ENCODE results near the gene PRKX.

PRKX gene

GRCh38 chrX:3603026-3603661, 110.3 kb downstream of the PRKX start:
- Histone ChIP-seq H3K4me3 (ENCODE audit: low read depth, low read length, poor library complexity, severe bottlenecking) (no peak overlapping the region), H3K4me1 (ENCODE audit: insufficient read depth, low read length, severe bottlenecking) (no peaks in the 10 kb centered on the region), H3K27ac (ENCODE audit: low read depth, low read length, poor library complexity, severe bottlenecking) (no peak overlapping the region), H3F3A (ENCODE audit: insufficient read depth, low read length) (no peaks in the 10 kb centered on the region), H3K9me3 (ENCODE audit: low read length) (no peaks in the 10 kb centered on the region), H4K20me1 (ENCODE audit: insufficient read depth, low read length) (no peaks in the 10 kb centered on the region), H3K9me2 (ENCODE audit: low read depth, low read length) (no peaks in the 10 kb centered on the region), H3K27me3 (ENCODE audit: insufficient read depth, low read length) (no peaks in the 10 kb centered on the region), H3K36me3 (ENCODE audit: insufficient read depth, low read length) (no peaks in the 10 kb centered on the region), H2AFZ (ENCODE audit: low read length) (no peak overlapping the region), H3K9ac (ENCODE audit: low read length) (no peak overlapping the region), H3K79me2 (ENCODE audit: insufficient read depth, low read length) (no peaks in the 10 kb centered on the region), H3K4me2 (ENCODE audit: low read length) (no peak overlapping the region)
- TF ChIP-seq EZH2 (IDR thresholded peaks at IDR 0.05; ENCODE audit: borderline replicate concordance, low read length) = no peak
- TF ChIP-seq, protein P1, sequence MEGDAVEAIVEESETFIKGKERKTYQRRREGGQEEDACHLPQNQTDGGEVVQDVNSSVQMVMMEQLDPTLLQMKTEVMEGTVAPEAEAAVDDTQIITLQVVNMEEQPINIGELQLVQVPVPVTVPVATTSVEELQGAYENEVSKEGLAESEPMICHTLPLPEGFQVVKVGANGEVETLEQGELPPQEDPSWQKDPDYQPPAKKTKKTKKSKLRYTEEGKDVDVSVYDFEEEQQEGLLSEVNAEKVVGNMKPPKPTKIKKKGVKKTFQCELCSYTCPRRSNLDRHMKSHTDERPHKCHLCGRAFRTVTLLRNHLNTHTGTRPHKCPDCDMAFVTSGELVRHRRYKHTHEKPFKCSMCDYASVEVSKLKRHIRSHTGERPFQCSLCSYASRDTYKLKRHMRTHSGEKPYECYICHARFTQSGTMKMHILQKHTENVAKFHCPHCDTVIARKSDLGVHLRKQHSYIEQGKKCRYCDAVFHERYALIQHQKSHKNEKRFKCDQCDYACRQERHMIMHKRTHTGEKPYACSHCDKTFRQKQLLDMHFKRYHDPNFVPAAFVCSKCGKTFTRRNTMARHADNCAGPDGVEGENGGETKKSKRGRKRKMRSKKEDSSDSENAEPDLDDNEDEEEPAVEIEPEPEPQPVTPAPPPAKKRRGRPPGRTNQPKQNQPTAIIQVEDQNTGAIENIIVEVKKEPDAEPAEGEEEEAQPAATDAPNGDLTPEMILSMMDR (IDR thresholded peaks at IDR 0.05; ENCODE audit: low read length) = no peak

GRCh38 chrX:3599802-3600430, 113.5 kb downstream of the PRKX start:
- TF ChIP-seq EZH2 (IDR thresholded peaks at IDR 0.05; ENCODE audit: borderline replicate concordance, low read length) = no peak
- TF ChIP-seq, protein P1 (IDR thresholded peaks at IDR 0.05; ENCODE audit: low read length) = no peak
- H3K9me3 ChIP-seq (ENCODE audit: low read length) = no peaks in the 10 kb centered on the region
- no peak overlapping the region for H3K4me3 ChIP-seq (ENCODE audit: low read depth, low read length, poor library complexity, severe bottlenecking)
- no peaks in the 10 kb centered on the region for H3K4me1 ChIP-seq (ENCODE audit: insufficient read depth, low read length, severe bottlenecking)
- no peaks in the 10 kb centered on the region for H3K79me2 ChIP-seq (ENCODE audit: insufficient read depth, low read length)
- H4K20me1 ChIP-seq (ENCODE audit: insufficient read depth, low read length) = no peaks in the 10 kb centered on the region
- no peaks in the 10 kb centered on the region for H3K9me2 ChIP-seq (ENCODE audit: low read depth, low read length)
- H3K36me3 ChIP-seq (ENCODE audit: insufficient read depth, low read length) = no peaks in the 10 kb centered on the region
- no peaks in the 10 kb centered on the region for H3F3A ChIP-seq (ENCODE audit: insufficient read depth, low read length)
- H3K9ac ChIP-seq (ENCODE audit: low read length) = no peak overlapping the region
- H3K27me3 ChIP-seq (ENCODE audit: insufficient read depth, low read length) = no peaks in the 10 kb centered on the region
- no peak overlapping the region for H3K4me2 ChIP-seq (ENCODE audit: low read length)
- H3K27ac ChIP-seq (ENCODE audit: low read depth, low read length, poor library complexity, severe bottlenecking) = no peak overlapping the region
- no peak overlapping the region for H2AFZ ChIP-seq (ENCODE audit: low read length)

DNA sequence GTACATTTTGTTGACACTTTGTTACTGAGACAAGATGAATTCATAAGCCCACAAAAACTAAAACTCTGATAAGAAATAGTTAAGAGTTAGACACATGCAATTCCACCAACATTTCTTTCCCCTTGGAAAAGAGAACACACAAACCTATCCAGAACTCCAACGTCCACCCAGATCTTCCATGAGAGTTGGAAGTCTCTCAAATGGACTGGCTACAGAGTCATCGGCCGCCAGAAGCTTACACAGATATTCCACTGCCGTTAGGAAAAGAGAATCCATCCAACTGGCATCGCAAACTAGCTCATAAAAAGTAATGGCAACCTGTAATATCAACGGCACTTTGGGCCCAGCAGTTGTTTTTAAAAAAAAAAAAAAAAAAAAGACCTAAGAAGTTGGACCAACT, 114.7 kb downstream of the PRKX start:
- Histone ChIP-seq H3K27ac (ENCODE audit: low read depth, low read length, poor library complexity, severe bottlenecking) (no peak overlapping the region), H3K9ac (ENCODE audit: low read length) (no peak overlapping the region), H3K9me3 (ENCODE audit: low read length) (no peaks in the 10 kb centered on the region), H3K9me2 (ENCODE audit: low read depth, low read length) (no peaks in the 10 kb centered on the region), H3K4me1 (ENCODE audit: insufficient read depth, low read length, severe bottlenecking) (no peaks in the 10 kb centered on the region), H3K36me3 (ENCODE audit: insufficient read depth, low read length) (no peaks in the 10 kb centered on the region), H2AFZ (ENCODE audit: low read length) (no peak overlapping the region), H4K20me1 (ENCODE audit: insufficient read depth, low read length) (no peaks in the 10 kb centered on the region), H3K4me3 (ENCODE audit: low read depth, low read length, poor library complexity, severe bottlenecking) (no peak overlapping the region), H3K4me2 (ENCODE audit: low read length) (no peak overlapping the region), H3K27me3 (ENCODE audit: insufficient read depth, low read length) (no peaks in the 10 kb centered on the region), H3K79me2 (ENCODE audit: insufficient read depth, low read length) (no peaks in the 10 kb centered on the region), H3F3A (ENCODE audit: insufficient read depth, low read length) (no peaks in the 10 kb centered on the region)
- TF ChIP-seq, protein P1 (IDR thresholded peaks at IDR 0.05; ENCODE audit: low read length) = no peak
